GM23248 (cell line): Measurements from ENCODE around the gene CELSR2.

Source experiments
- EZH2 ChIP-seq: fragments of 200-600 bp; sonication (generic); IDR thresholded peaks from 2 replicates; pipeline ENCODE4 v1.6.1; 2018; ENCODE audit warnings: antibody characterized with exemption, mild to moderate bottlenecking; ENCODE audit not compliant: insufficient read depth, poor library complexity, severe bottlenecking
- EZH2phosphoT487 ChIP-seq: fragments of 200-600 bp; sonication (generic); IDR thresholded peaks from 2 replicates; pipeline ENCODE4 v1.6.1; 2018; ENCODE audit warnings: antibody characterized with exemption, moderate library complexity, mild to moderate bottlenecking, low read depth; ENCODE audit not compliant: insufficient read depth

DNA sequence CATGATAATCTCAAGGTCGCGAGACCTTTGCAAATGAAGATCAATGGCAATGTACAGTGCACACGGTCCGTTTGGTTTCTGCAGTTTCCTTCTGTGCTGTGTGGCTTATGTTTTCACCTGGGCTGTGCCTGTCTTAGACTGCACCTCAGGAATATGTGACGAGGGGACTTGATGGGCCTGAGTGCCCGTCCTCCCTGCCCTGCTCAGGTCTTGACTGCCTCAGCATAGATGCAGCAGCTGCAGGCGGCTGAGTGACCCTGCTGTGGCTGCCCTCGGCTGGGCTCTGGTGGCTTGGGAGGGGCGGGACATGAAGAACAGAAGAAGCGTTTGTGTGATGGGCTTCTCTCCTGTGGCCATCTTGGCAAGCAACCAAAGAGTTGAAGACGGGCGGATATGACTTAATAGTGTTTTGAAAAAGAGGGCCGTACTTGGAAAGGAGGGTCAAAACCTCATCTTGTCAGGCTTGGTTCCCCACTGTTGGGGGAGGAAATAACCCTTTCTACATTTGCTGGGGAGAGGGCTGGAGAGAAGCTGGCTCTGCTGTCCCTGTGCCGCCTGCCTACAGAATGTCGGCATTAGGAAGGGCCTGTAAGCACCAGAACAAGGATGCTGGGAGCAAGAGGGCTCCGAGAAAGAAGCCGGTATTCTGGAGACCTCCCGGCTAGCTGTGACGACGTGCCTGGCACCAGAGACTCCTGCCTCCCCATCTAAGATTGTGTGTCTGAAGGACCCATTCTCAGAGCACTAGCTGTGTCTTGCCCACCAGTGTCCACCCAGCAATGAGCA is 50.4 kb downstream of the CELSR2 start:
- no peak for TF ChIP-seq EZH2
- TF ChIP-seq EZH2phosphoT487 = no peak
